ENCODE data around the gene DPYSL3. TPM values are rescaled to one million over a fixed set of nuclear protein-coding genes. Genes with fewer than 3 reads are reported as not detected.

Gene DPYSL3
- total RNA-seq, 1 experiment from 2014 or later: 17.2 TPM

GRCh38 chr5:147387109-147387508 lies 122.8 kb downstream of the DPYSL3 start:
- no peaks in the 10 kb centered on the region for H3K27me3 ChIP-seq (ENCODE audit: insufficient read depth, low read length)
- H3K4me1 ChIP-seq (ENCODE audit: control insufficient read depth in 1 of 2, insufficient read depth in 2 of 2, low read length in 2 of 2): peaks cover 0 to 10% of the 10 kb centered on the region in 2 experiments; a peak in 3 of 4 replicates
- DNase-seq (ENCODE audit: low read depth, low spot score): no peak
- no peak overlapping the region for H3K4me3 ChIP-seq (replicated peaks in 1 of 2; ENCODE audit: low read depth in 1 of 2, low read length in 2 of 2)
- POLR2A ChIA-PET: no interaction called here
- H4K20me1 ChIP-seq (ENCODE audit: insufficient read depth): no peaks in the 10 kb centered on the region
- H3K9me3 ChIP-seq (ENCODE audit: control insufficient read depth in 1 of 2, insufficient read depth in 1 of 2, low read depth in 1 of 2, low read length in 2 of 2): no peaks in the 10 kb centered on the region
- no peak overlapping the region for H2AFZ ChIP-seq (ENCODE audit: low read depth, low read length, poor library complexity, severe bottlenecking)
- H3K4me2 ChIP-seq (ENCODE audit: low read length): no peak overlapping the region
- no peak for ATAC-seq
- intact Hi-C loops (cut with micrococcal nuclease): no loop called here
- H3K27ac ChIP-seq (ENCODE audit: low read depth, low read length): no peak overlapping the region
- no peaks in the 10 kb centered on the region for H3K79me2 ChIP-seq (ENCODE audit: insufficient read depth, low read length)
- TF ChIP-seq CEBPB (IDR thresholded peaks at IDR 0.05; ENCODE audit: low read depth) (no peak), EZH2phosphoT487 (IDR thresholded peaks at IDR 0.05; ENCODE audit: borderline replicate concordance) (no peak), JUND (IDR thresholded peaks at IDR 0.05) (no peak), POLR2AphosphoS5 (IDR thresholded peaks at IDR 0.05; ENCODE audit: low read depth, low read length) (no peak), ZNF274 (IDR thresholded peaks at IDR 0.05; ENCODE audit: low read depth, low read length) (no peak), TCF7L2 (IDR thresholded peaks at IDR 0.05; ENCODE audit: borderline replicate concordance, extremely low read depth, insufficient read depth, insufficient read length) (no peak), ZFX (IDR thresholded peaks at IDR 0.05) (no peak), CBX3 (IDR thresholded peaks at IDR 0.05; ENCODE audit: low read depth) (no peak)
- TF ChIP-seq, protein P1, sequence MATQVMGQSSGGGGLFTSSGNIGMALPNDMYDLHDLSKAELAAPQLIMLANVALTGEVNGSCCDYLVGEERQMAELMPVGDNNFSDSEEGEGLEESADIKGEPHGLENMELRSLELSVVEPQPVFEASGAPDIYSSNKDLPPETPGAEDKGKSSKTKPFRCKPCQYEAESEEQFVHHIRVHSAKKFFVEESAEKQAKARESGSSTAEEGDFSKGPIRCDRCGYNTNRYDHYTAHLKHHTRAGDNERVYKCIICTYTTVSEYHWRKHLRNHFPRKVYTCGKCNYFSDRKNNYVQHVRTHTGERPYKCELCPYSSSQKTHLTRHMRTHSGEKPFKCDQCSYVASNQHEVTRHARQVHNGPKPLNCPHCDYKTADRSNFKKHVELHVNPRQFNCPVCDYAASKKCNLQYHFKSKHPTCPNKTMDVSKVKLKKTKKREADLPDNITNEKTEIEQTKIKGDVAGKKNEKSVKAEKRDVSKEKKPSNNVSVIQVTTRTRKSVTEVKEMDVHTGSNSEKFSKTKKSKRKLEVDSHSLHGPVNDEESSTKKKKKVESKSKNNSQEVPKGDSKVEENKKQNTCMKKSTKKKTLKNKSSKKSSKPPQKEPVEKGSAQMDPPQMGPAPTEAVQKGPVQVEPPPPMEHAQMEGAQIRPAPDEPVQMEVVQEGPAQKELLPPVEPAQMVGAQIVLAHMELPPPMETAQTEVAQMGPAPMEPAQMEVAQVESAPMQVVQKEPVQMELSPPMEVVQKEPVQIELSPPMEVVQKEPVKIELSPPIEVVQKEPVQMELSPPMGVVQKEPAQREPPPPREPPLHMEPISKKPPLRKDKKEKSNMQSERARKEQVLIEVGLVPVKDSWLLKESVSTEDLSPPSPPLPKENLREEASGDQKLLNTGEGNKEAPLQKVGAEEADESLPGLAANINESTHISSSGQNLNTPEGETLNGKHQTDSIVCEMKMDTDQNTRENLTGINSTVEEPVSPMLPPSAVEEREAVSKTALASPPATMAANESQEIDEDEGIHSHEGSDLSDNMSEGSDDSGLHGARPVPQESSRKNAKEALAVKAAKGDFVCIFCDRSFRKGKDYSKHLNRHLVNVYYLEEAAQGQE (IDR thresholded peaks at IDR 0.05; ENCODE audit: low read depth): no peak
- TF ChIP-seq, protein P2, sequence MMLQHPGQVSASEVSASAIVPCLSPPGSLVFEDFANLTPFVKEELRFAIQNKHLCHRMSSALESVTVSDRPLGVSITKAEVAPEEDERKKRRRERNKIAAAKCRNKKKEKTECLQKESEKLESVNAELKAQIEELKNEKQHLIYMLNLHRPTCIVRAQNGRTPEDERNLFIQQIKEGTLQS (IDR thresholded peaks at IDR 0.05): no peak
- no peak overlapping the region for H3K9ac ChIP-seq (ENCODE audit: low read length)
- H3K36me3 ChIP-seq (ENCODE audit: control insufficient read depth in 1 of 2, insufficient read depth in 2 of 2, low read length in 2 of 2): no peaks in the 10 kb centered on the region
- RAD21 ChIA-PET (ENCODE audit: low non-redundant PET in 1 of 2, low total read pairs in 2 of 2, uncharacterized antibody in 2 of 2, unreplicated experiment in 2 of 2): no interaction called here
- H3K9me2 ChIP-seq (ENCODE audit: insufficient read depth): no peaks in the 10 kb centered on the region
- CTCF ChIA-PET: no interaction called here
- no TSS peak for BruUV-seq (replicated peaks)
